Left ventricle myocardium inferior (tissue), 1 donor: ENCODE data around the gene LRRC37A. TPM values are rescaled to one million over a fixed set of nuclear protein-coding genes. Genes with fewer than 3 reads are reported as not detected.
A peak's percentile ranks its signal among the peaks of the same experiment; 100 is the strongest.
"Not testable (repeated sequence)": the region's sequence is repeated elsewhere in the genome, so short reads cannot be mapped to it uniquely, and the experiment has no call there.

Experiments used
- DNase-seq: peaks from one replicate; pipeline ENCODE4 v3.0.0-alpha.2; 2020
- H3K27ac ChIP-seq: fragments of 200-600 bp; replicated peaks from 2 replicates; pipeline ENCODE4 v1.8.0; 2021
- H3K27me3 ChIP-seq: fragments of 200-600 bp; 2 replicates; pipeline ENCODE4 v1.8.0; 2021; ENCODE audit warnings: low read depth
- H3K36me3 ChIP-seq: fragments of 200-600 bp; 2 replicates; pipeline ENCODE4 v1.8.0; 2021
- H3K4me1 ChIP-seq: fragments of 200-600 bp; 2 replicates; pipeline ENCODE4 v1.8.0; 2021
- H3K4me3 ChIP-seq: fragments of 200-600 bp; 2 replicates; pipeline ENCODE4 v1.8.0; 2021; ENCODE audit warnings: mild to moderate bottlenecking, moderate library complexity
- H3K9me3 ChIP-seq: fragments of 200-600 bp; replicated peaks from 2 replicates; pipeline ENCODE4 v1.8.0; 2021
- intact Hi-C: fragments of 100-400 bp; cut with micrococcal nuclease; formaldehyde crosslinking; loops from one replicate; pipeline ENCODE4 v1.11.0; 2022
- total RNA-seq: library from RNA; stranded (reverse); fragmentation: NEBNext Ultra II Directional; extraction: Animal tissue kit (Norgen Biotek cat#: 25700); gene quantifications from one replicate; pipeline ENCODE4 v1.2.1, GENCODE V29; 2021
- TF ChIP-seq, protein P1 (sequence below): fragments of 200-600 bp; IDR thresholded peaks from 2 replicates; pipeline ENCODE4 v1.8.0; 2021; ENCODE audit warnings: antibody characterized with exemption, mild to moderate bottlenecking, borderline replicate concordance
- donor health status: DM: no; HTN: yes; CAD: no; lungs with severe emphysema.

Gene LRRC37A
- total RNA-seq, 1 donor from 2014 or later = 1.2 TPM

DNA sequence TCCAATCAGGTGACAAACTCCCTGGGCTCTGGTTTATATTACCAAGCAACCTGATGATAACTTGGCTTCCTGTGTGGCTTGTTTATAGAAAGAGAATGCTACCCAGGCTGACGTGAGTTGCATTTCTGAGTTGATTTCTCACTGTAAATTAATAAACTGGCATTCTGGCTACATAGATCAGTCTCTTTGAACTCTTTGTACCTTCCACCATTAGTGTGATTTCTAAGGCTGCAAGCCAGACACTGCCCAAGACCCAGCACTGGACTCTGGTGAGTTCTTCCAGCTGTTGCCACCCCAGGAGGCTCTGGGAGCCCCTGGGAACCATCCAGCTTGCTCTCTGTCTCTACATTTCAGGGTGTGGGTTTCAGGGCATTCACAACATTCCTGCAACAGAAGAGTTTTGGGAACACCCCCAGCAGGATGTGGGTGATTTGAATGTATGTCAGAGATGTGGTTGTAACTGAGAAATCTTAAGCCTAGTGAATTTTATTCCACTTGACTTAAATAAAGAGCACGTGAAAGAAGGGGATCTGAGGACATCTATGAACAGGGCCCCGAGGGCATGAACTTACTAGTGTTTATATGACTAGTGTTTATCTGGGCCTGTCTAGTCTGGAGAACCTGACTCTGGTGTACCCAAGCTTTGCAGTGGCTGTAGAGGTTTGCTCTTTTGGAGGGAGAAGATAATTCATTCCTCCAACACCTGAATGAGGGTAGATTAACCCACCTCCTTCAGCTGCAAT lies 30.3 kb upstream of the LRRC37A start:
- H3K27ac ChIP-seq = no peak overlapping the region

DNA sequence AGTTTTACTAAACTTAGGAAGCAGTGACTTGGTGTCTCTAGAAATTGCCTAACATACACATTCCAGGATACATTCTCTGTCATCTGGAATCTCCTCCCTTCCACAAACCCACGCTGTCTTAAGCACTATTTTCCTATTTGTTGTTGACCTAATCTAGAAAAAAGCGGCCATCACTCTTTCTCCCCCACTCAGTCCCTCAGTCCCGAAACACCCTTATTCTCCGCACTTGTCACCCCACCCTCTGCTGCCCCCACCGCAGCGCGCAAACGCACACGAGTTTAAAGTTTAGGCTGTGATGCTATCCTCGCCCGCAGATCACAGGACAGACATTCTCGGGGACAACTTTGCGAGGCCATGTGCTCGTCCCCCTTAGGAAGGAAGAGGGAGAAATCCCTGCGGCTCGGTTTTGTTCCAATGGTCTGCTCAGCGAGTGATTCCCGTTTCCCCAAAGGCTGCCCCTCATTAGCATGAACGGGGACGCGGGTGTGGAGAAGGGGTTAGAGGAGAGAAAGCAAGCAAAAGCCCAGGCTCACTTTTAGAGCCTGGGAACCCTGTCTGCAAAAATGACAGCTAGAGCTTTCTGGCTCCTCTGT lies 28.8 kb upstream of the LRRC37A start:
- H3K36me3 ChIP-seq, H3K27me3 ChIP-seq, intact Hi-C loops, DNase-seq, H3K9me3 ChIP-seq: not testable (repeated sequence)
- Histone ChIP-seq H3K4me3 (peak overlapping the region; percentile 85), H3K4me1 (peaks cover 19% of the 10 kb centered on the region), H3K27ac (peak overlapping the region; percentile 96)

More for the DNA sequence above, 30.3 kb upstream of the LRRC37A start:
- Histone ChIP-seq H3K27me3 (no peaks in the 10 kb centered on the region), H3K4me3 (no peak overlapping the region), H3K9me3 (no peaks in the 10 kb centered on the region), H3K4me1 (peaks cover 19% of the 10 kb centered on the region), H3K36me3 (no peaks in the 10 kb centered on the region)
- TF ChIP-seq, protein P1, sequence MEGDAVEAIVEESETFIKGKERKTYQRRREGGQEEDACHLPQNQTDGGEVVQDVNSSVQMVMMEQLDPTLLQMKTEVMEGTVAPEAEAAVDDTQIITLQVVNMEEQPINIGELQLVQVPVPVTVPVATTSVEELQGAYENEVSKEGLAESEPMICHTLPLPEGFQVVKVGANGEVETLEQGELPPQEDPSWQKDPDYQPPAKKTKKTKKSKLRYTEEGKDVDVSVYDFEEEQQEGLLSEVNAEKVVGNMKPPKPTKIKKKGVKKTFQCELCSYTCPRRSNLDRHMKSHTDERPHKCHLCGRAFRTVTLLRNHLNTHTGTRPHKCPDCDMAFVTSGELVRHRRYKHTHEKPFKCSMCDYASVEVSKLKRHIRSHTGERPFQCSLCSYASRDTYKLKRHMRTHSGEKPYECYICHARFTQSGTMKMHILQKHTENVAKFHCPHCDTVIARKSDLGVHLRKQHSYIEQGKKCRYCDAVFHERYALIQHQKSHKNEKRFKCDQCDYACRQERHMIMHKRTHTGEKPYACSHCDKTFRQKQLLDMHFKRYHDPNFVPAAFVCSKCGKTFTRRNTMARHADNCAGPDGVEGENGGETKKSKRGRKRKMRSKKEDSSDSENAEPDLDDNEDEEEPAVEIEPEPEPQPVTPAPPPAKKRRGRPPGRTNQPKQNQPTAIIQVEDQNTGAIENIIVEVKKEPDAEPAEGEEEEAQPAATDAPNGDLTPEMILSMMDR = no peak
- intact Hi-C loops = no loop called here
- DNase-seq = no peak

DNA sequence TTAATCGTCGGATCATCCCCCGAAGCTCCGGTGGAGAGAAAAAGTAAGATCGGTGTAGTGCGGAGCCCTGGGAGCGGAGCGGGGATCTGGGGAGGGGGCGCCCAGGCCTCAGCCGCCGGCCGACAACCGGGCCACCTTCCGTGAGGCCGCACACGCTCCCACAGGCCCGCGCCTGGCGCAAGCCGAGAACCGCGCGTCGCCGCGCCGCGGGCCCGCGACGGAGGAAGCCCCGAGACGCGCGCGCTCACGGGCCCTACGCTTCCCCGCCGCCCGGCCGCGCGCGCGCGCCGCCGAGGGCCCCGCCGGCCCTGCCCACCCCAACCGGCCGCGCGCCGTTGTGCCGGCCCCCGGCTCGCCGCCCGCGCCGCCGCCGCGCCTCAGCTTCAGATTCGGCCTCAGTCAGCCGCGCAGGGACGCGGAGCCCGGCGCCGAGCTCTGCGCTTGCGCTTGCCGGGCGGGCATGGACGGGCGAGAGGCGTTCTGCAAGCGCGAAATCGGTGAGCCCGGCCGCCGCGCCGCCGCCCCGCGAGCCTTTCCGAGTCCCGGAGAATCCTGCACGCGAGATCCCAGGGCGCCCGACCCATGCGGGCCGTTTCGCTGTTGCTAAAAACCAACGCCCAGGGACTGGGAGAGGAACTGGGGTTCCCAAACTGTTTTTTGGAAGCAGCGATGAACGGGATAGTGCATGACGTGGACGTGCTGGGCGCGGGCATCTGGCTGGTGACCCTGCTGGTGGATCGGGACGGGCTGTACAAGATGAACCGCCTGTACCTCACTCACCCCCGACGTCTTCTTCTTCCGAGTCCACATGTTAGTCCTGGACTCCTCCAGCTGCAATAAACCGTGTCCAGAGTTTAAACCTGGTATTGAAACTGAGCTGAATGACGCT lies 28.0 kb upstream of the LRRC37A start:
- TF ChIP-seq, protein P1 = no peak
- intact Hi-C loops = no loop called here
- Histone ChIP-seq H3K4me3 (peak overlapping the region; percentile 85), H3K9me3 (no peaks in the 10 kb centered on the region), H3K27ac (peak overlapping the region; percentile 96), H3K27me3 (no peaks in the 10 kb centered on the region), H3K36me3 (no peaks in the 10 kb centered on the region), H3K4me1 (peaks cover 19% of the 10 kb centered on the region)
- DNase-seq = peak; percentile 89

DNA sequence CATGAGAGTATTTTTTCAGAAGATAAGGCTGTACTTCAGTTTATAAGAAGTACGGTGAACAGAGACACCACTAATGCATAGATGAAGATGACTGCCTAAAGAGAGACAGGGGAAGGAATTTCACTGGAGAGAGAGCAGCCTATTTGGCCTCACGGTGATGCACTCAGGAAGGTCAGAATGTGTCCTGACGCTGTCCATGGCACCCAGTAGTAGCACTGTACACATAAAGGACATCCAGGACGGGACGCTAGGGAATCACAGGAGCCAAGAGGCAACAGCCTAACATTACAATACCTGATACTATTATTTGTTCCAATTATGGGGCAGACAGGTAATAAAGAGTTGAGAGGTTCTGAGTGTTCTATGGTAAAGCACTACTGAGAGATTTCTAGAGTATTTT lies 24.9 kb upstream of the LRRC37A start:
- TF ChIP-seq, protein P1 = no peak
- DNase-seq = no peak
- Histone ChIP-seq H3K9me3 (no peaks in the 10 kb centered on the region), H3K36me3 (no peaks in the 10 kb centered on the region), H3K27ac (no peak overlapping the region), H3K4me3 (no peak overlapping the region), H3K4me1 (peaks cover 19% of the 10 kb centered on the region), H3K27me3 (no peaks in the 10 kb centered on the region)
- intact Hi-C loops = no loop called here

DNA sequence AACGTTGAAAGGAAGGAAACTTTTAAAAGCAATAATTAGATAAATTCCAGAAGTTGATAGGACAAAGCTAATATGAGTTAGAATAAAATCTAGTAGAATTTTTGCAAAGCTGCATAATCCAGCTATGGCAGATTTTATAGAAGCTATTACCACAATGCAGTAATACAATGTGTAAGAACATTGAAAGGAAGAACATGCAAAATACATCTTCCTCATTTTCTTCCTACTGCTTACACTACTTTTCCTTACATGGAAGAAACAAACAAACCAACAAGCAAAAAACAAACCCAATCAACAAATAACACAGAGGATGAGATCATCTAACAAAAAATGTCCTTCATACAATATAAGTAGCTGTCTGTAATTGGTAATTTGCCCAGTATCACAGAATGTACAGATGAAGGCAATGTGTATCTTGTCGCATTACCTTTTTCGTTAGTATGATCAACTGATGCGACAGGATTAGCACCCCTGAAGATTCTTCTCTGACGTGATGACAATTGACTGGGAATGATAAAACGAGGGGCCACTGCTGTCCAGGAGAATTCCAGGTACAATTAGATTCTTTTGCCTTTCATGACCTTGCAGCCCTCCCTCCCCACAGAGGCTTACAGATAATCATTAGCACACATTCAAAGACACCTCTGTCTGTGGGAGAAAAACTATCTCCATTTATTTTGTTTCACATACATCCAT lies 21.2 kb upstream of the LRRC37A start:
- no peak overlapping the region for H3K27ac ChIP-seq
- intact Hi-C loops = no loop called here

More for the DNA sequence above, 21.2 kb upstream of the LRRC37A start:
- no peaks in the 10 kb centered on the region for H3K9me3 ChIP-seq
- no peak for DNase-seq
- H3K4me3 ChIP-seq = no peak overlapping the region
- H3K4me1 ChIP-seq = no peaks in the 10 kb centered on the region
- no peaks in the 10 kb centered on the region for H3K27me3 ChIP-seq
- TF ChIP-seq, protein P1 = no peak
- H3K36me3 ChIP-seq = no peaks in the 10 kb centered on the region
